8988T (cell line): ENCODE results near the gene RGL1.

Experiments
- DNase-seq: peaks from one replicate; pipeline ENCODE4 v3.0.0; 2011

The RGL1 gene

GRCh38 chr1:183824291-183824690 lies 19.4 kb downstream of the RGL1 start:
- no peak for DNase-seq

DNA sequence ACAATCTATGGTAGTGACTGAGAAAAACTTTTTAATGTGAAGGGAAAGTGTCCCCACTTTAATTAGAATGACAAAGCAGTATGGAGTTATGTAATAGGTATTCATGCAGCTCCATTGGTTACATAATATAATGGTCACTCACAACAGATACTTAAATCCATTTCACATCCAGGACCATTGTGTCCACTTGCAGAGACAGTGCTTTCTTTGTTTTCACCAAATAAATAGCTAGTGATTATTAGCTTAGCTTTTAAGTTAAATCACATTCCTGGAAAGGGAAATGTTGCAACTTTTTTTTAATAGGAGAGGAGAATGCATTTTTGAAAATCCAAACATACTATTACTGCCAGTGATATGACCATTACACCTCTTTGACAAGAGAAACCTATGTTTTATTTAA lies 22.9 kb downstream of the RGL1 start:
- no peak for DNase-seq

DNA sequence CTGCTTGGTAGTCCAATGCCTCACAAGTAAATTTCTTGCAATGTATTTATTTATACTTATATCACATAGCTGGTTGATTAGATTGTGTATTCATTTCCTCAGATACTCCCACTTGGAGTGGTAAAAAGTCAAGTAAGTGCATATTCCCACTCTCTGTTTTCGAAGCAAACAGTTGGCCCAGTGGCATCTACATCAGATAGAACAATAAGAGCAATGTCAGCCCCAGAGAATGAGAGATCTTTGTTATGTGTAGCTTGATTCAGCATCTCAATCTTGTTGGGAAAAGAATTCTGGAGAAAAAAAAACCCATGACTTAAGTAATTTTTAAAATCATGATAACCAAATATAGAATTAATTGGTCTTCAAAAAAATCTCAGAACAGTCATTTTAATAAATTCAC lies 25.5 kb downstream of the RGL1 start:
- DNase-seq: no peak

DNA sequence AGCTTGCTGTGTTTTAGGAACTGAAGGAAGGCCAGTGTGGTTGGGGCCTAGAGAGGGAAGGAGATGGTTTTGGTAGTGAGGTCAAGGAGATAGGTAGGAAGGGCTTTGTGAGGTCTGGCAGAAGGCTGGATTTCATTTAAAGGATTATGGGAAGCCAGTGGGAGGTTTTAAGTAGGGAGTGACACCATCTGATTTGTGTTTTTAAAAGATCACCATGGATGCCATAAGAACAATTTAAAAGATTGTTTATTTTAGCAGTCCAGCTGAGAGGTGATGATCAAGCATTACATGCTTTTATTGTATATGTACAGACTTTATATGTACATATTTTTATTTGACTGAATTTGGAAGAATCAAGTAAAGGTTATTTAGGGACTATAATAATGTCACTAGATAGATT lies 26.4 kb downstream of the RGL1 start:
- DNase-seq: no peak

DNA sequence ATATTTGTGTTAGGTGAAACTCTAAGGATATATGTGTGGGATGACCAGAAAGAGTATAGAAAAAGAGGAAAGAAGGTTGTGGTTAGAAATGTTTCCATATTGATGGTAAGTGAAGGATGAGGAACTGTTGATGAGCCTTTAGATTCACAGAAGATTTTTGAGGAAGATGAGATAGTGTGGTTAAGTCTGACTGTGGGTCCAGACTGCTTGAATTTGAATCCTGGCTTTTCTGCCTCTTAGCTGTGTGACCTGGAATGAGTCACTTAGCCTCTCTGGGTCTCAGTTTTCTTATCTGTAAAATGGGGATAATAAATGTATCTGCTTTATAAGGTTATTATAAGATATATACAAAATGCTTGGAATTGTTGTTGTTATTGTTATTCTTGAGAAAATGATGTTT lies 27.5 kb downstream of the RGL1 start:
- no peak for DNase-seq

GRCh38 chr1:183834568-183834967 lies 29.6 kb downstream of the RGL1 start:
- no peak for DNase-seq

DNA sequence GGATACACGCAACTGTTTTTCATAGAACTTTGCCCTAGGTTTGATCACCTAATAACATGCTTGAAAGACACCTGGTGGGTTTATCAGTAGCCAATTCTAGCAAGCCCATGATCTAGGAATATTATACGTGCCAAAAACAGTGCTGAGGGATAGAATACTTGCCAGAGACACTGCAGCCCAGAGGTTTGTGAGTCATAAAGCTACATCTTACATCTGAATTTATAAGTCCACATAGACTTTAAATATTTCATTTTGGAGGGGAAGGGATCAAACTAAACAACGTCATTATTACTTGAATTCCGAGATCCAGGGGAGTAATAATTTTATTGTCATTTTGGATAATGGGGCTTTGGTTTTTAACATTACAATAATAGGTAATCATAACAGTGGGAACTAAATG lies 31.7 kb downstream of the RGL1 start:
- no peak for DNase-seq

GRCh38 chr1:183837062-183837461 lies 32.1 kb downstream of the RGL1 start:
- no peak for DNase-seq

DNA sequence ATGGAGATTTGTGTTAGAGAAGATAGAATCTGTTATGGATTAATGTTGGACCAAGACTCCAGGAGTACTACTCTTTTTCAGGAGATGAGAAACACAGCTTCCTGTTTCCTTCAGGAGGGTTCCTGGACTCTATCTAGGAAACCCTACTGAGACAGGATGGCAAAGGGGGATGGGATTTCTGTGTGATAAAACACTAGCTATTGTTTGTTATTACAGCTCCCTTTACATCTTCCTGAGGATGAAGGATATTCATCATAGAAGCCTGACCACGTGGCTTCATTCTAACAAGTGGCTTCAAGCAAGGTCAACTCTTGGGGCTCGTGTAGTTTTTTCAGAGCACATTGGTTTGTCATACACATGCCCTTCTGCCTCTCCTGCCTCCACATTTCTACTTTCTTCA lies 33.3 kb downstream of the RGL1 start:
- no peak for DNase-seq

- no peak for DNase-seq
Observed at GRCh38 chr1:183840140-183840539, 35.2 kb downstream of the RGL1 start.

DNA sequence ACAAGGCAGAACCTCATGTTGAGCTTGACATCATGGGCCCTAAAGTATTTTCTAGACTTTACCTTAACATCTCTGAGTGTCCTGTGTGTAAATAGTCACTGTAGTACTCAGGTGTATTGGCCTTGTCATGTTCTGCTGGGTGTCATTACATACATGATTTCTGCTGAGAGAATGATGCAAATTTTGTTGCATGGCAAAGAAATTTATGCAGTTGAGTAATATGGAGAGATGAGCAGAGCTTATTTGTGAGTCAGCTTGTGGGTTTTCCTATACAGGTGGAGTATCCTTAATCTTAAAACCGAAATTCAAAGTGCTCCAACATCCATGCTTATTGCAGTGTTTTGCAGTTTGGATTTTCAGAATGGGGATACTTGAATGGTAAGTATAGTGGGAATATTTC lies 36.6 kb downstream of the RGL1 start:
- DNase-seq: no peak

DNA sequence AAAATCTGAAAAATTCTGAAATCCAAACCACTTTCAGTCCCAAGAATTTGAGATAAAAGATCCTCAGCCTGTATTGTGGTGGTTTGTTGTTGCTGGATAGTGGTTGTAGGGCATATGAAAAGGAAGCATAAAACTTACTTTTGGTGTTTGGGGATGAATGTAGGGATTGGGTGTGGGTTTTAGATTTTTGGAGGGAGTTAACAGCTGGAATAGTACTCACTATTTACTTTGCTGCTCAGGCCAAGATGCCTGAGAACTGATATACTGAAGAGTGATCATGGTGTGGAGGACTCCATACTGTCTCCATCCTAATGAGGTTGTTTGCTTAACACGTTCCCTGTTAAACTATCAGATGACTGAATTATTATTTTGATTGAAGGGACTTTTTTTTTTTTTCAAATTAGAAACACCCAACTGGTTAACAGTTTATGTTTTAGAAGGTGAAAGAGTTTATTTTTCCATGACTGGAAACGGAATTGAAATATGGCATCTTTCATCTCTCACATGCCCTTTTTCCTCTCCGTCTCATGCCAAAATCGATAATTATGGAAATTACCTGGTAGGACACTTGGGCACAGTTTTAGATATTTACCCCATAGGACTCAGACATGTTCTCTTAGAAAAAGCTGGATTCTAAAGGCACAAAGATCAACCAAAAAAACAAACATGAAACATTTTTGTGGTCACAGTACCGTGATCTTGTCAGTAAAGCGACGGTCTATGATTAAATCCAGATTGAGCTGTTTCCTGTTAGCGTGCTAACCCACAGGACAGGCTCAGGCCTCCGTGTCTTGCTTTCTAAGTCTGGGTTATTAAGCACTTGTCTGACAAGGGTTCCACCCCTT lies 37.3 kb downstream of the RGL1 start:
- DNase-seq: no peak

DNA sequence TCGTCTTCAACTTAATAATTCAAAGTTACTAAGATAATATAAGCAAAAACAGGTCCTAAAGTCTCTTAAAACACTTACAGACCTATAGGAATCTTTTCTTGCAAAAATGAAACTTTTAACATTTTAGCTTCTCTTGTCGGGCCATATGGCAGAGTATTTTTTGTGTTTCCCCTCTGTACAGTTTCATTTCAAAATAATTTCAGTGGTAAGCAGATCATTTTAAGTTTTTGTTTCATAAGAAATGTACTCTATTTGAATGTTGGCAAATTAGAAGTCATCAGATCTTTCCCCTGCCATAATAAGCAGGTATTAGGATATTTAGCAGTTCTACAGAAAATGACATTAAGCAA lies 37.9 kb downstream of the RGL1 start:
- DNase-seq: no peak

- DNase-seq: no peak
Observed at GRCh38 chr1:183844806-183845205, 39.9 kb downstream of the RGL1 start.

- DNase-seq: no peak
Observed at GRCh38 chr1:183845681-183846080, 40.8 kb downstream of the RGL1 start.

DNA sequence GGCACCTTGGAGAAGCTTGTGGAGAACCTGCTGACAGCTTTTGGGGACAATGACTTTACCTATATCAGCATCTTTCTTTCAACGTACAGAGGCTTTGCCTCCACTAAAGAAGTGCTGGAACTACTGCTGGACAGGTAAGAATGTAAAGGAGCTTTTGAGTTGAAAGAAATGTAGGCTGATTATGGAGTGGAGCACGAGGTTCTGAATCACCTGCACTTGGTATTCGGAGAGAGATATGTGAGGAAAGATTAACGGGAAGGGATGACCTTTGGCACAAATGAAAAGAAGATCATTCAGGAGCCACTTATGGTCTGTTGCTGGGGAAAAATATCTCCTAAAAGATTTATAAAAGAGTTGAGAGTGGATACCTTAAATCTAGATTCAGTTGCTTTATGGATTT lies 42.7 kb downstream of the RGL1 start:
- no peak for DNase-seq

- no peak for DNase-seq
Observed at GRCh38 chr1:183850852-183851251, 45.9 kb downstream of the RGL1 start.

- DNase-seq: no peak
Observed at GRCh38 chr1:183859119-183859518, 54.2 kb downstream of the RGL1 start.

DNA sequence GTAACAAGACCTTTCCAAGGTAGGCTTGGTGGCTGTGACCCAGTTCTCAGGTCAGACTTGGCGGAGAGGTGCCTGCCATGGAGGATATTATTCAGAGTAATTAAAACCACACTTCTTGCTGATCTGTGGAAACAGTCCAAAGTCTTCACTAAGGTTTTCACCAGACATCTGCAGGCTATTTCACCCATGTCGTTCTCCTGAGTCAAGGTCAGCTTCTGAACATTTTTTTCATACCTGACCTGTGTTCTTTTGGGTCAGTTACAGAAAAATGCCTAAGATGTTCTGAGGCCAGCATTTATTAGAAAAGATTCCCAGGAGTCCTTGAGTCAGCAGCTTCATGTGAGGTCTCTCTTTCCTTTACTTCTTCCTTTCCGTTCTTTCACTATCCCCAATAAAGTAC lies 54.9 kb downstream of the RGL1 start:
- no peak for DNase-seq

DNA sequence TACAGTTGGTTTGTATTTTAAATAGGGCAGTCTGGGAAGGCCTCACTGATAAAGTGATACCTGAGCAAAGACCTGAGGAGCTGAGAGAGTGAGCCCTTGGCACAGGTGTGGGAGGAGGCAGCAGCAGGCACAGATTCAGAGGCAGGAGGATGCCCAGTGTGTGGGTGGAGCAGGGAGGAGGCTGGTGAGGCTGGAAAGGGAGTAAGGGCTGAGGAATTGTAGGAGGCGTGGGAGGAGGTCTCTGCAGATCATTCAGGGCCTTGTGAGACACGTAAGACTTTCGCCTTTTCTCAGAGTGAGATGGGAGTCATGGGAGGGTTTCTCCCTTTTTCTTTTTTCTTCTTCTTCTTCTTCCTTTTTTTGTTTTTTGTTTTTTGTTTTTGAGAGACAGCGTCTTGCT lies 58.0 kb downstream of the RGL1 start:
- DNase-seq: no peak

DNA sequence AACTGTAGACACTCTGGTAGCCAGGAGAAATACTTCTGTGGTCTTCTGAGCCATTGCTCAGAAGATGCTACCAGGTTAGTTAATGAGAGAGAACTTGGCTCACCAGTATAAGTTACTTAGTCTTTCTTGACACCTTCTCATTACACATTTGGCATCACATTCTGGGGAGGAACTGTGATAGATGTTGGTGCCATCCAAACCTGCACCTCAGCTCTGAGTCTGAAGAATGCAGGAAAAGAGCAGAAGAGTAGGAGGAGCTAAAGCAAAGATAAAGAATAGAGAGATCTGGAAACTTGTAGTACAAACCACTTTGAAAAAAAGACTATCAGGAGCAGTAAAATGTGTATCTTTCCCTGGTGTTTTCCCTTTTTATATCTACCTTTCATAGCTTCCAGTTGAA lies 58.9 kb downstream of the RGL1 start:
- no peak for DNase-seq

DNA sequence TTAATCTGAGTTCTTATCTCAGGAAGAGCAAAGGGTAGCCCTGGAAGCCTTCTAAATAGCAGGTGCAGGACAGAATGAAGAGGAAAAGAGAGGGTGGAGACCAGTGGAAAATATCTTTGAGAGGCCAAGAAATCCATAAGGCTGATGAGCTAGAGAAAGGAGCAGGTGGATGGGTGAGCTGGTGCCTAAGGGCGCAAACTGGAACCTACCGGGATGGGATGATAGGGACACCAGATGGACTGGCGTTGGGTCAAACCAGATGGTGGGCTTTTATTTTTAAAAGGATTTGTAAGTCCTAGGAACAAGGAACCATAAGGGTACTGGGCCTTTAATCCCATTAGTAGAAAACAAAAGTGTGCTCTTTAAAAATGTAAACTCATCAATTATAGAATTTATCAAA lies 59.7 kb downstream of the RGL1 start:
- DNase-seq: no peak

DNA sequence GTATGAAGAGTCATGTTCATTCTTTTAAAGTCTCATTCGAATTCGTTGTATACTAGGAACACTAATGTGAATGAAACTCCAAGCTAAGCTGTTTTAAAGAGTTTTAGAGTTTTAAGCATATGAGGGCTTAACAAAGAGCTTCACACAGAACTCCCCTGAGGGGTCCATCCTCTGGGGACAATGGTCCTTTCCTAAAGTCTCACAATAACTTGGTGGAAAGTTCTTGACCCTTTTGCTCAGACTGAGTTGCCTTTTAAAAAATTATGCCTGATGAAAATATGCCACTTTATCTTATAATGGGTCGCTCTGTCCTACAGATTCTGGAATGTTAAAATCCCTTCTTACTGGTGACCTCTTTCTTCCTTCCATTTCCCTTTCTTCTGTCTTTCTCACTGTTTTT lies 64.3 kb downstream of the RGL1 start:
- no peak for DNase-seq

DNA sequence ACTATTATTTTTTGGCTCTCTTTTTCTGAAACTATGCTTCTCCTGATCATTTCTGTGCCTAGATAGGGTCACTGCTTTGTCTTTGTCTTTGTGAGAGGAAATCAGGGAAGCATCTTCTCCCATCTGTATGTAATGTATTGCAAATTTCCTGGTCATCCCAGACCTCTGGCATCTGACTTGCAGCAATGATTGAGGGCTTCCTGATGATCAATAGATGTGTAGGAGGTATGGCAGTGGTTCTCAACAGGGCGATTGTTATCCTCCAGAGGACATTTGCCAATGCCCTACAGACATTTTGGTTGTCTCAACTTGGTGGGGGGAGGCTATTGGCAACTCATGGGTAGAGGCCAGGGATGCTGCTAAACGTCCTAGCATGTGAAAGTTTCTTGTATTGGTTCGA lies 64.7 kb downstream of the RGL1 start:
- no peak for DNase-seq

DNA sequence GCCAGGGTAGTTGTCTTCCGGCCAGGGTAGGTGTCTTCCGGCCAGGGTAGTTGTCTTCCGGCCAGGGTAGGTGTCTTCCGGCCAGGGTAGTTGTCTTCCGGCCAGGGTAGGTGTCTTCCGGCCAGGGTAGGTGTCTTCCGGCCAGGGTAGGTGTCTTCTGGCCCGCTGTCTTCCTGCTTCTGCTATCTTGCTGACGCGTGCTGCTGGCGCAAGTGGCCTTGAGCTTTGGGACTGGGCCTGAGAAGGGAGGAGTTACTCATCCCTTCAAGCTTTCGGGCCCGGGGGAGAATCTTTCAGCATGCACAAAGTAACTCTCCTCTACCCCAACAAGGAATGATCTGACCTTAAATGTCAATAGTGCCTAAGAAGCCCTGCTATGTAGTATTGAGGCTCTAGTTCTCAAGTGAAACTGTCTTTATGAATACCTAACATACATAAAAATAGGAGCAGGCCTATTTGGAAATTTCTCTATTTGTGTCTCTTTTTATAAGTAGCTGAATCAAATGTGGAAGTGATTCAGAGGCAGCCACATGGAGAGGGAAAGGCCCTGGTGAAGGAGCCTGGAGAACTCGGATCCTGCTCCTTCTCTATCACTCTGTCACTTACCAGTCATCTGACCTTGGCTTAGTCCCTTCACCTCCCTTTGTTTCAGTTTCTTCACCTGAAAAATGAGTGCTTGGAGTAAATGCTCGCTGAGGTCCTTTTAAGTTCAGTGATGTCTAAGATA lies 65.6 kb downstream of the RGL1 start:
- DNase-seq: no peak
